Activated CD8-positive, alpha-beta memory T cell treated with anti-CD3 and anti-CD28 coated beads, Interleukin-2, amount 10 ng/mL, durations not matched to agents 7 days and 5 days (primary cell): ENCODE measurements around the gene ELL2. TPM values are rescaled to one million over a fixed set of nuclear protein-coding genes. Genes with fewer than 3 reads are reported as not detected.

Experiments
- ATAC-seq: fragments of 150-1000 bp; cut with Tn5 transposase; one replicate; pipeline ENCODE4 v1.10.0; 2021; ENCODE audit warnings: moderate library complexity
- CTCF ChIA-PET: fragments of 350-600 bp; sonication (Branson Sonifier 250); formaldehyde crosslinking; loops from one replicate; lab custom pipeline; 2021; ENCODE audit warnings: antibody characterized with exemption; lab: Charles Lee
- DNase-seq: peaks from one replicate; pipeline ENCODE4 v3.0.0-alpha.2; 2020
- H3K27ac Mint-ChIP-seq: one replicate; pipeline ENCODE4 v1.8.0; 2021; ENCODE audit warnings: mild to moderate bottlenecking, mixed read lengths
- H3K27me3 Mint-ChIP-seq: one replicate; pipeline ENCODE4 v1.8.0; 2021; ENCODE audit warnings: mixed read lengths
- H3K36me3 Mint-ChIP-seq: one replicate; pipeline ENCODE4 v1.8.0; 2021; ENCODE audit warnings: mild to moderate bottlenecking, mixed read lengths
- H3K4me1 Mint-ChIP-seq: one replicate; pipeline ENCODE4 v1.8.0; 2021; ENCODE audit warnings: mixed read lengths
- H3K4me3 Mint-ChIP-seq: one replicate; pipeline ENCODE4 v1.8.0; 2021; ENCODE audit warnings: mild to moderate bottlenecking, moderate library complexity, mixed read lengths
- H3K9me3 Mint-ChIP-seq: one replicate; pipeline ENCODE4 v1.8.0; 2022; ENCODE audit warnings: low read depth, mixed read lengths
- total RNA-seq, 2 experiments: library from RNA; stranded (reverse); gene quantifications; one replicate each; pipeline ENCODE4 v1.2.3, GENCODE V29; 2021

The ELL2 gene
- total RNA-seq, 2 experiments from 2014 or later, result 33.9 to 81.8 TPM

GRCh38 chr5:95941756-95942155 is 19.9 kb downstream of the ELL2 start:
- H3K9me3 Mint-ChIP-seq, result peaks cover 2% of the 10 kb centered on the region
- DNase-seq, result no peak
- no peaks in the 10 kb centered on the region for H3K27me3 Mint-ChIP-seq
- H3K4me3 Mint-ChIP-seq, result no peak overlapping the region
- CTCF ChIA-PET, result interaction anchor here (0.9 kb wide), 1 partner anchor 19 kb away, joined by 3 read pairs; the partner anchor contains the start of gene ELL2
- no peak for ATAC-seq
- H3K27ac Mint-ChIP-seq, result no peak overlapping the region
- H3K4me1 Mint-ChIP-seq, result peaks cover 20% of the 10 kb centered on the region
- peaks cover 32% of the 10 kb centered on the region for H3K36me3 Mint-ChIP-seq

GRCh38 chr5:95940758-95941682 is 20.6 kb downstream of the ELL2 start:
- CTCF ChIA-PET, result no interaction called here
- no peak overlapping the region for H3K27ac Mint-ChIP-seq
- no peak for ATAC-seq
- no peak overlapping the region for H3K4me3 Mint-ChIP-seq
- H3K9me3 Mint-ChIP-seq, result no peaks in the 10 kb centered on the region
- peaks cover 12% of the 10 kb centered on the region for H3K4me1 Mint-ChIP-seq
- DNase-seq, result no peak
- no peaks in the 10 kb centered on the region for H3K27me3 Mint-ChIP-seq
- H3K36me3 Mint-ChIP-seq, result peaks cover 26% of the 10 kb centered on the region

GRCh38 chr5:95939465-95939864 is 22.2 kb downstream of the ELL2 start:
- Mint-ChIP-seq H3K27me3 (no peaks in the 10 kb centered on the region), H3K4me1 (peaks cover under 1% of the 10 kb centered on the region), H3K9me3 (no peaks in the 10 kb centered on the region), H3K27ac (no peak overlapping the region), H3K36me3 (peaks cover 13% of the 10 kb centered on the region), H3K4me3 (no peak overlapping the region)
- ATAC-seq (no peak), DNase-seq (no peak)
- CTCF ChIA-PET, result interaction anchor here (0.9 kb wide), 1 partner anchor 22 kb away, joined by 3 read pairs; no protein-coding TSS in a partner anchor

GRCh38 chr5:95938766-95939165 is 22.9 kb downstream of the ELL2 start:
- peaks cover 6% of the 10 kb centered on the region for H3K4me1 Mint-ChIP-seq
- no peaks in the 10 kb centered on the region for H3K9me3 Mint-ChIP-seq
- no peak for DNase-seq
- no peak overlapping the region for H3K27ac Mint-ChIP-seq
- no peaks in the 10 kb centered on the region for H3K27me3 Mint-ChIP-seq
- CTCF ChIA-PET, result no interaction called here
- peaks cover 11% of the 10 kb centered on the region for H3K36me3 Mint-ChIP-seq
- no peak overlapping the region for H3K4me3 Mint-ChIP-seq
- no peak for ATAC-seq

GRCh38 chr5:95938347-95938746 is 23.3 kb downstream of the ELL2 start:
- H3K36me3 Mint-ChIP-seq, result peaks cover 11% of the 10 kb centered on the region
- no peak for DNase-seq
- H3K27ac Mint-ChIP-seq, result no peak overlapping the region
- H3K4me1 Mint-ChIP-seq, result peaks cover 8% of the 10 kb centered on the region
- ATAC-seq, result no peak
- H3K9me3 Mint-ChIP-seq, result no peaks in the 10 kb centered on the region
- H3K27me3 Mint-ChIP-seq, result no peaks in the 10 kb centered on the region
- no peak overlapping the region for H3K4me3 Mint-ChIP-seq
- CTCF ChIA-PET, result no interaction called here

- ATAC-seq (no peak), DNase-seq (no peak)
- Mint-ChIP-seq H3K9me3 (no peaks in the 10 kb centered on the region), H3K27me3 (no peaks in the 10 kb centered on the region), H3K4me1 (peaks cover 8% of the 10 kb centered on the region), H3K27ac (no peak overlapping the region), H3K36me3 (peaks cover 9% of the 10 kb centered on the region), H3K4me3 (no peak overlapping the region)
- CTCF ChIA-PET, result no interaction called here
These were observed 24.0 kb downstream of the ELL2 start for GRCh38 chr5:95937607-95938152.

- Mint-ChIP-seq H3K9me3 (no peaks in the 10 kb centered on the region), H3K27me3 (no peaks in the 10 kb centered on the region), H3K4me3 (no peak overlapping the region), H3K36me3 (peaks cover 11% of the 10 kb centered on the region), H3K27ac (no peak overlapping the region), H3K4me1 (peaks cover 8% of the 10 kb centered on the region)
- CTCF ChIA-PET, result interaction anchor here (0.8 to 1.2 kb wide), 2 partner anchors 14 to 24 kb away, joined by 3 to 4 read pairs; partner anchors contain the start of gene ELL2
- ATAC-seq, result no peak
- DNase-seq, result no peak
These were observed 24.7 kb downstream of the ELL2 start for GRCh38 chr5:95936812-95937397.

GRCh38 chr5:95935553-95936100 is 26.0 kb downstream of the ELL2 start:
- ATAC-seq (no peak), DNase-seq (no peak)
- Mint-ChIP-seq H3K27ac (no peak overlapping the region), H3K27me3 (no peaks in the 10 kb centered on the region), H3K4me1 (peaks cover 13% of the 10 kb centered on the region), H3K9me3 (no peaks in the 10 kb centered on the region), H3K36me3 (peaks cover 16% of the 10 kb centered on the region), H3K4me3 (no peak overlapping the region)
- CTCF ChIA-PET, result no interaction called here

- CTCF ChIA-PET, result no interaction called here
- peaks cover 20% of the 10 kb centered on the region for H3K36me3 Mint-ChIP-seq
- H3K4me1 Mint-ChIP-seq, result peaks cover 23% of the 10 kb centered on the region
These were observed 27.3 kb downstream of the ELL2 start for GRCh38 chr5:95934207-95934804.

GRCh38 chr5:95932941-95933340 is 28.7 kb downstream of the ELL2 start:
- H3K4me1 Mint-ChIP-seq, result peaks cover 36% of the 10 kb centered on the region
- CTCF ChIA-PET, result no interaction called here
- no peaks in the 10 kb centered on the region for H3K27me3 Mint-ChIP-seq

More at GRCh38 chr5:95934207-95934804, 27.3 kb downstream of the ELL2 start:
- Mint-ChIP-seq H3K9me3 (no peaks in the 10 kb centered on the region), H3K27ac (no peak overlapping the region), H3K4me3 (no peak overlapping the region), H3K27me3 (no peaks in the 10 kb centered on the region)
- no peak for DNase-seq
- ATAC-seq, result no peak

GRCh38 chr5:95931079-95931833 is 30.4 kb downstream of the ELL2 start:
- no peak overlapping the region for H3K4me3 Mint-ChIP-seq
- CTCF ChIA-PET, result interaction anchor here (0.7 kb wide), 1 partner anchor 13 kb away, joined by 4 read pairs; no protein-coding TSS in a partner anchor
- H3K27ac Mint-ChIP-seq, result no peak overlapping the region
- no peaks in the 10 kb centered on the region for H3K27me3 Mint-ChIP-seq
- H3K9me3 Mint-ChIP-seq, result no peaks in the 10 kb centered on the region
- H3K4me1 Mint-ChIP-seq, result peaks cover 44% of the 10 kb centered on the region
- no peak for DNase-seq
- no peak for ATAC-seq
- peaks cover 23% of the 10 kb centered on the region for H3K36me3 Mint-ChIP-seq

More at GRCh38 chr5:95932941-95933340, 28.7 kb downstream of the ELL2 start:
- no peak for ATAC-seq
- no peak overlapping the region for H3K27ac Mint-ChIP-seq
- no peak overlapping the region for H3K4me3 Mint-ChIP-seq
- DNase-seq, result no peak
- H3K36me3 Mint-ChIP-seq, result peaks cover 23% of the 10 kb centered on the region
- no peaks in the 10 kb centered on the region for H3K9me3 Mint-ChIP-seq

GRCh38 chr5:95930141-95930930 is 31.3 kb downstream of the ELL2 start:
- Mint-ChIP-seq H3K4me3 (no peak overlapping the region), H3K27ac (no peak overlapping the region), H3K4me1 (peaks cover 51% of the 10 kb centered on the region), H3K36me3 (peaks cover 23% of the 10 kb centered on the region), H3K9me3 (no peaks in the 10 kb centered on the region), H3K27me3 (no peaks in the 10 kb centered on the region)
- no peak for ATAC-seq
- CTCF ChIA-PET, result no interaction called here
- no peak for DNase-seq
